Stimulated activated CD4-positive, alpha-beta T cell treated with anti-CD3 and anti-CD28 coated beads, Interleukin-4, amount 100 ng/mL, for 1 hour (primary cell): ENCODE data around the gene CACNA1S.

Source experiments
- DNase-seq: peaks from one replicate; pipeline ENCODE4 v3.0.0-alpha.2; 2020

The CACNA1S gene

DNA sequence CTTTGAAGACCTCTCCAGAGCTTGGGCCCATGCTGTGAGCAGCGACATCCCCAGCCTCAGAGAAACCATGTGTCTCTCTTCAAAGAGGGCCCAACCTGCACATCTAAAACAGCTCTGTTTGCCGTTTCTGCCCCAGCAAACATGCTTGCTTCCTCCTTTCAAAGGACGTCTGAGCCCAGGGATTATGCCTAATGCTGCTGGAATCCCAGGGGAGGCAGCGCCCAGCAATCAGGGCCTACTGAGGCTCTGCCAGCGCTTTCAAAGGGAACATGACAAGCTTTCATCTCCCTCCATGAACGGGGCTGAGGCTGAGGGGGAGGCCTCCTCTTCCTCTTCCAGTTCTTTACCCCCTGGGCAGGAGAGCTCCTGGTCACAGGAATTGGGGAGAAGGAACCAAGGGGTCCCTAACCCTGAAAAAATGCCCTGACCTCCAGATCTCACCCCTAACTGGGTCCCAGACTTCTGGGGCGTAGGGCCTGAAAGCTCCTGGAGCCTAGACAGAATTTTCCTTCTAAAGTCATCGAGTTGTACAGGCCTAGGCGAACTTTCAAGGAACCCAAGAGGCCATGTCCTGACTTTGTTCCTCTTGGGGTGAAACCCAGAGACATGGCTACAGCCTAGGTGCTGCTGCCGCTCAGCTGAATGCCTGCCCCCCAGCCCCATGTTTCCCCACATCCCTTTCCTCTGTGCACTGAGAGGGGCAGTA lies 28.2 kb upstream of the CACNA1S start:
- no peak for DNase-seq

DNA sequence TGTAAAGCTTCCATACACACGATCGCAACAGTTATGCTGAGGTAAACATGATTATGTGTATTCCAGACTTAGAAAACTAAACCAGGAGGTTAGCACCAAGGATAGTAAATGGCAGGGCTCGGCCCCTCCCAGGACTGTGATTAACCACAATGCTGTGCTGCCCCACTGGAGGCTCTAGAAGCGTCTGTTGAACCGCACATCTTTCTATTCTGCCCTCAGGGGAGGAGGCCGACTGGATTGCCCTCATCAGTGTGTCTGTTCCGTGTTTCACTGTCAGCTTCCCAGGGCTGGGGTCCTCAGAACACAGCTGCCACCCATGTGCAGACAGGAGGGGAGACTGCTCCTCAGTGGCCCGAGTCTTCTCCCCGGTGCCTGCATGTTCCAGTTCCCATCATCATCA lies 27.5 kb upstream of the CACNA1S start:
- DNase-seq, result no peak

DNA sequence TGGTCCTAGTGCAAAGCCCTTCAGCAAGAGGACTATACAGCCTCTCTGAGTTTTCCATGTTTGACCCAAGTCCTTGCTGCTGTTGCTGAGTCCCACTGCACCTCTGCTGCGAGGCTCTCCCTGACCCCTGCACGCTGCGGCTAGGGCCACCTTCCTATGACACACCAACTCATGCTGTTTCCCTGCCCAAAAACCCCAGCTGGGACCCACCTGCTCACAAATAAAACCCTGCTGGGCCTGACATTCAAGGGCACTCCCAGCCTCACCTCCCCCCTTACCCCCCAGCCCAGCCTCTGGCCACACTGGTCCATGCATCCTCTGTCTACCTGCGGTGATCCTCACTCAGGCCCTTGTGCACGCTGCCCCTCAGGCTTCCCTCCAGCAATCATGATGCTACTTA lies 27.1 kb upstream of the CACNA1S start:
- DNase-seq, result no peak

DNA sequence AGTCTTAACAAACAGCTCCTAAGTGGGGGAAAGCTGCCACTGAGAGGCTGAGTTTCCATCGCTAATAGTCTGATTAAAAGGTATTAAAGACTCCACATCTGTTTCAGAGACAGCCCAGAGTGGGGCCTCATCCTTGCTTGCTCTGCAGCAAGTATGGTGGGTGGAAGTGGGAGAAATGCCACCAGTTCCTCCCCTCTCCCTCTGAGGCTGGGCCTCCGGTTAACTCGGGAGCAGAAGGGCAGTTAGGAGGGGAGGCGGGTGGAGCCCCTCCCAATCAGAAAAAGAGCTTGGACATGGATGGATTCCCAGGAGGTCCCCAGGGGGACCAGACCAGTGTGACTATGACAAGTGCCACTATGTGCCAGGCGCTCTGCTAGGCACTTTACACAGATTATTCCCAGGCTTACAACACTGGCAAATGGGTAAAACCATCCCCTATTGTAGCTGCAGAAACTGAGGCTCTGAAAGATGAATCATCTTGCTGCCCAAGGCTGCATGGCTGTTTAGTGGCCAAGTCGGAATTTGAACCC lies 26.1 kb upstream of the CACNA1S start:
- no peak for DNase-seq

DNA sequence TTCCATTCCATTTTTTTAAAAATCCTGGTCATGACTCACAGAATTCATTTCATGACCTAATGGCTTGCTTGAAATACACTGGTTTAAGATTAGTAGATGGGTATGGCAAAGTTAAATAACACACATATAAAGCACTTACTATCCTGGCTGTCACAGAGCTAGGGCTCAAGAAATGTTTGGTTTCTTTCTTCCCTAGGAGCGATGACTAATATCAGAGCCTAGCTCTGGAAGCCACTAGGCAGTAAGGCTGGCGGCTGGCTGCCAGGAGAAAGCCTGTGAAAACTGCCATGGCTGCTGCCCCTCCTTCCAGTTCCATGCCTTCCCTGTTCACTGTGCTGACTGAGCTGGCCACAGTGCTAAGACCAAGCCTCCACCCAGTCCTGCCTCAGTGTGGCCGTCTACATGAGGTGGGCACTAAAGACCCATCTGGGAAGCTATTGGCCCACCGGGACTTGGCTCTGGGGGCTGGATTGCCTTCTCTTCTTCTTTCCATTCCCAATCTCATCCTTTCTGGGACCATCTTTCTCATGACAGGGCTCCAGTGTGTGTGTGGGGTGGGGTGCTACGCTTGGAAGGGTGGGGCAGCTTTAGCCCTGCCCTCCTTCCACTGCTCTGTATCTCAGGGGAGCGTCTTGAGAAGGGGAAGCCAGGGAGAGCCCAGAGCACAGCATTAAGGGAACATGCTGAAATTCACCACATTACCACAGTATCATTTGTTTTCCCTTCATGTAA lies 25.5 kb upstream of the CACNA1S start:
- no peak for DNase-seq

DNA sequence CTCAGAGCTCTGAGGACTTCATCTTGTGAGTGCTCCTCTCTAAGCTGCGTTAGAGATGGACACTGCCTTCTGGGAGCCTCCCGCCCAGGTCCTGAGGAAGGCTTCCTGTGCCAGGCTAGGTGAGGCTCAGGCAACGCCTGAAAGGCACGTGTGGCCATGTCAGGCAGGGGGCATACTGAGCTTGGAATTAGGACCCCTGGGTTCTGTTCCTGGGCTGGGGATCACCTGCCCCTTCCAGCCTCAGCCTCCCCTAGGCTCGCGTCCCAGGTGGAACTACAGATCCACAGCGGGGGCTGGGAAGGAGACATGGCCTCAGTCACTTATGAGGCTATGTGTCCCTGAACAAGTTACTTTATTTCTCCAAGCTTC lies 24.8 kb upstream of the CACNA1S start:
- DNase-seq, result no peak

DNA sequence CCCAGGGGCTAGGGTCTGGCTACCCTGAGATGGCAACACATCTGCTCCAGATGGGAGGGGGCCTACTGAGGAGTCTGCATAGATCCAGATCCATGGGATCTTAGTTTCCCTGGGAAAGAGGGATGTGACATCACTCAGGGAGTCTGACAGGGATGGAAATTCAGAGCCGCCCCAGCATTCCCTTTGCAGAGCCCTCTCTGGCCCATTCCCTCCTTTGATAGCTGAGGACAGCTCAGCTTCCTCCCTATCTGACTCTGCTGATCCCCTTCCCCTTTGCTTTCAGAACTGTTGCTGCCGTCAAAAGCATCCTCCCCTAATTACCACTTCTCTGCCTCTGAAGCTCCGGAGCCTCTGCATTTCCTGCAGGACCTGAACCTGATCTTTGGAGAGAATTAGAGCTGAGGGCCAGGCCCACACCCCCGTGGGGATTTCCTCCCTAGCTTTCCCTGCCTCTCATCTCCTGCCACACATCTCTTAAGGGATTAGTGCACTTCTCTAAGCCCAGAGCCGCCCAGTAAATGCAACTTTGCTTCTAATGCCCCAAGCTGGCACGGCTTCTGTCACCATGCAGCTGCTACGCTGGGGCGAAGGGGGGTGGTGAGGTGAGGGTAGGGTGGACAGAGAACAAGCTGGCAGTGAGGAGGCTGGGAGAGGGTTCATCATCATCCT lies 24.3 kb upstream of the CACNA1S start:
- no peak for DNase-seq

DNA sequence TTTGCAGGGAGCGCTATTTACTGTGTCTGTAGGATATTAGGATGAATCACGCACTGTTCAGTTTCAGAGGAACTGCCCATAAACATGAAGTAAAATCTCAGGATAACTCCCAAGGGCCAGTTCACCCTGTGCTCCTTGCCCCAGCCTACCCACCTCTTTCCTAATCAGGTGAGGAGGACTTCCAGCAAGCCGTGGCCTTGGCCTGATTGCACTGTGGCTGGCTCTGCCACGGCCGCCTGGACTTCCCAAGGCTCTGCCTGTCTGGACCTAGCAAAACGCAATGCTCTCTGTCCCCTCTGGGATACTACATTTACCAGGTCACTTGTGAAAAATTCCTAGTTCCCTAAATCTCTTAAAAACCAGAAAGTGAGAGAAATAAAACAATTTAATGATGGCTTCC lies 22.2 kb upstream of the CACNA1S start:
- DNase-seq, result no peak

DNA sequence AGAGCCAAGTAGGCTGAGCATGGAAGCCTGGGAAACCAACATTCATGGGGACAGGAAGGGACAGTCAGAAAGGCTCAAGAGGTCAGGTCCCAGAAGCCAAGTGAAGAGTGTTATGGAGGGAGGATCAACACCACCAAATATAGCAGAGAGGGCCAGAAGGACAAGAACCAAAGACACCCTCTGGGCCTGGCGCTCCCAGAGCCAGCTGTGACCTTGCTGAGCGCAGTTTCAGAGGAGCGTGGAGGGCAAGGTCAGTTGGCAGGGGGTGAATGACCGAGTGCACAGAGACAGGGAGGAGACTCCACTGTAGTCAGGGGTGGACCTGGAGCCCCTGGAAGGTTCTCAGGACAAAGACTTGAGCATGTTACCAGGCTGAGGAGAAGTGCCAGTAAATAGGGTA lies 19.2 kb upstream of the CACNA1S start:
- DNase-seq, result no peak

DNA sequence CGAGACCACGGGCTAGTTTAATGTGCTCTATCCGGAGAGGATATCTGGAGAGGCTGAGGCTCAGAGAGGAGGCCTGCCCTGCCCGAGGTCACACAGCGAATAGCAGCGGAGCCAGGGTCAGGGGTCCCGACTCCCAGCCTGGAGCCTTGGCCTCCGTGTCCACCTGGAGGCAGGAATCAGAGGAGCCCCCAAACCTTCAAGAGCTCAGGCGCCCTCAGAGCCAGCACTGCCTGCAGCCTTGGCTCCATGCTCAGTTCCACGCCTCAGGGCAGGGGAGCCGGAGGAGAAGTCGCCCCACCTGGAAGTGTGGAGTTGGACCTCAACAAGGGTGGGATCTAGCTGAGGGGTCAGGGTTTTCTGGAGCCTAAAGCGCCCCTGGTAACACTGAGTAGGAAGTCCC lies 16.7 kb upstream of the CACNA1S start:
- no peak for DNase-seq

DNA sequence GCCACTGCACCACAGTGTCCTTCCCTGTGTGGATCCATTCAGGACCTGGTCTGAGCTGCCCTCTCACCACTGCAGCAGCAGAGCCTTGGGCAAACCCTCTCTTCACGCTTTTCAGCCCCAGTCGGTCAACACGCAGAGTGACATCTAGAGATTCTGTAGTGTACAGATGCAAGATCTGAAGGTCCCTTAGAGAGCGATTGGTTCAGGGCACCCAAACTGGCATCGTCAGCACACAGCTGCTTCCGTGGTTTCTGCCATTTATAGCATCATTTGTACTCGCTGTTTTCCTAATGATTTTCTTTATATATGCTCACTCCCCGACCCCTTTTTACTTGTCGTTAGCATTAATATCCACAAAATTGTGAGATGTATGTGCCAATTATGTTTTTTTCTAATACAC lies 16.2 kb upstream of the CACNA1S start:
- no peak for DNase-seq

DNA sequence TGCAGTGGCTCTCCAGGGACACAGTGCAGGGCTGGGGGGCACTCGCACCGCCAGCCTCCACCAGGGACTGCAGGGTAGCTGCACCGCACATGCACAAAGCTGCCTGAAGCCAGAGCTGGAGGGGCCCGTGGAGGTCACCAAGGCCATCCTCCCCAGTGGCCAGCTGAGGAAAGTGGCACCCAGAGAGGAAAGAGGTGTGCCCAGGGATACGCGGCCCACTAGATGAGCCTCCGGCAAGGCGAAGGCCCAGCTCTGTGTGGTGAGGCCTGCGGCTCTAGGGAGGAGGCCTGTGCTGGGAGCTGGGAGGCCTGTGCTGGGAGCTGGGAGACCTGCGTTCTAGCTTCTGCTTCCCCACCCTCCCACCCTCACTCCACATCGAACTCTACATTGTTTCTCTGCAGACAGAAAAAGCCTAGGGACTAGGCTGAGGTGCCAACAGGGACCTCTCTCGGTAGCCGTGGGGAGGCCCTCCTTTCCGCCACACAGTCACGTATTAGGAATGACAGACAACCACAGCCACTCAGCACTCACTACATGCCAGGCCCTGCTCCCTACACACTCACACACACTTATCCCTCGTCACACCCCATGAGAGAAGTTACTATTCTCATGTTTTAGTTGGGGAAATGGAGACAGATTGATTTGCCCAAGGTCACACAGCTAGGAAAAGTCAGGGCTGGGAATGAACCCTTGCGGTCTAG lies 15.7 kb upstream of the CACNA1S start:
- DNase-seq, result no peak

DNA sequence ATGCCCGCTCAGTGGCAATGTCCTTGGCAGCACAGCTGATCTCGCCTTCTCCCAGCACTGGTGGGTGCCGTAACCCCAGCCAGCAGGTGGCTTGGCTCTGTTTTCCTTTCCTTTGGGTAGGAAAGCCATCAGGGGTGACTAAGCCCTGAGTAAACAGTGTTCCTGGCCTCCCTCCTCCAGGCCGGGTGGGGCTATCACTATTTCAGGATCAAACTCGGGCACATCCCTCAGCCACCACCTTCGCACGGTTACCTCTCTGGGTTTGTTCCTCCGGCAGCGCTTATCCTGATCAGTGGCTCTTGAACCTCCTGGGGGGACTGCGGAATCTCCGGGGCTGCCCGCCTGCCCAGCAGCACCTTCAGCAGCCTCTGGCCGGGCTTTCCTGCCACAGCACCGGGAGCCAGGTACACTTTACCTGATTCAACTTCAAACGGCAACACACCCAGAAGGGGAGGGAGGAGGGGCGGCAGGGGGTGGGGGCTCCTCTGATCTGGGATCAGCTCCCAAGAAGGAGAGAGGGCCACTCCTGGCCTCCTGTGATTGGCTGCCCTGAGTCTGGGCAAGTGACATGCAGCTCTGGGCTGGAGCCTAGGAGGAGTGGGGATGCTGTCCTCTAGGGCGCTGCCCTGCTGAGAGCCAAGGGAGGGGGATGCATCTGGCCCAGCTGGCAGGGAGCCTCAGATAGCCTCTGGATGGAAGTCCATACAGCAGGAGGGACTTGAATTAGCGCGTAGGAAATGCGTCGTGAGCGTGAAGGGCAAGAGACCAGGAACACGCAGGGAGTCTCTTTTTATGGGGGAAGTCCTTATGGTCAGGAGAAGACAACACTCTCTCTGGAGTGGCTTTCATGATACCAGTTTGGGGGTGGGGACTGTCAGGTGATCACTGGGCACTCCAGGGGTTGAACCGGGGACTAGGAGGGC lies 14.9 kb upstream of the CACNA1S start, which contains the start of gene ASCL5:
TSS of gene ASCL5 (minus strand) at position 353 of the 923 bp plus-strand sequence. CDS start 11,812 bp downstream, outside the sequence.
- DNase-seq, result no peak

DNA sequence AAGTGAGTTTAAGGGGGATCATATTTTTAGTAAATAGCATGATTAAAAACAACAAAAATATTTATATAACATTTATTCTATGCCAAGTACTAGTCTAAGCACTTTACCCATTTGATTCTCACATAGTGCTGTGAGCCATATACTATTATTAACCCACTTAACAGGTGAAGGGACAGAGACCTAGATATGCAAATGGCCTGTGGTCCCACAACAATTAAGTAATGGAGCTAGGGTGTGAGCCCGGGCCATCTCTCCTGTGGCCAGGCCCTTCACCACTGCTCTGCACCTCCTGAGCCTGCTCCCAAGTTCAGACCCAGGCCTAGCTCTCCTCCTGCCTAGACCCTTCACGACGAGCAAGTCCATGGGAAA lies 14.2 kb upstream of the CACNA1S start:
- no peak for DNase-seq

DNA sequence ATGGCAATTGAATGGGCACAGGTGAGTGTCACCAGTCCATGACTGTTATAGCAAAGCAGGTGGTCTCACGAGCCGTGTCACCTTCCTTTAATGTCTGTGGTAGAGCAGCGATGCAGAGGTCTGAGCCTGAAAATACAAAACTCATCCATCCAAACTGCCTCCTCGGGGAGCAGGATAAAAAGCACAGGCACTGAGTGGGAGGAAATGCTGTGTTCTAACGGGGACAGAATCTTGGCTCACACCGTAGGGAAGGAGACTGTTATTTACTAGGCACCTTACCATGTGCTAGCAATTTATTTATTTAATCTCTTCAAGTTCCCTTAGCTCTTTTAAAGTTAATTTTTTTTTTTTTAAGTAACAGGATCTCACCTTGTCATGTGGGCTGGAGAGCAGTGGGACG lies 13.6 kb upstream of the CACNA1S start:
- DNase-seq, result no peak

DNA sequence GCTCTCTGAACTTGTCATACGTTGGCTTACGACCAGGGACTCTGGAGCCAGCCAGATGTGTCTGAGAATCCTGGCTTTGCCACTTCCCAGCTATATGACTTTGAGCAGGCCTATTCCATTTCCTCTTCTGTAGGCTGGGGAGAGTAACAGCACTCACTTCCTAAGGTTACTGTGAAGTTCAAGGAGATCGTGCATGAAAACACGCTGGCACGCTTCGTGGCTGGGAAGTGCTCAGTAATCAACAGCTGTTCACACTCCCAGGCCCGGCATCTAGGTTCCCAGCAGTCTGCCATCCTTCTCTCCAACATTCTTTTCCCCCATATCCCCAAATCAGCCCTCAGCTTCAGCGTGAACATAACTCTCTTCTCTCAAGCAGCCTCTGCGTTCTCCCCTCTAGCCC lies 12.8 kb upstream of the CACNA1S start:
- no peak for DNase-seq

DNA sequence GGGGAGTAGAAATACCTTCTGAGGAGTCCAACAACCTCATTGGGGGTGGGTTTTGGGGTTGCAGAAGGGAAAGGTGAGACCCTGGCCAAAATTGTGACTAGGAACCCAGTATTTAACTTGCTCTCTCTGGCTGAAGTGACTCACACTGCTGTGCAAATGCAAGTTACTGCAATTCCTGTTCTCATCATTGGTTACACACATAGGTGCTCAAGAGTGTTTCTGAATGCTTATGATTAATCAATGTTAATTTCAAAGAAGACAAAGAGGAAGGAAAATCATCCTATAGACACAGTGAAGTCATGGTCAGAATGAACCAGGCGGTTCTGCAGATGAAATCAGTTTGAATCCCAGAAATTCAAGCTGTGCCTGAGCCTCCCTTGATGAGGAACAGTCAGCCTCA lies 11.6 kb upstream of the CACNA1S start:
- no peak for DNase-seq

DNA sequence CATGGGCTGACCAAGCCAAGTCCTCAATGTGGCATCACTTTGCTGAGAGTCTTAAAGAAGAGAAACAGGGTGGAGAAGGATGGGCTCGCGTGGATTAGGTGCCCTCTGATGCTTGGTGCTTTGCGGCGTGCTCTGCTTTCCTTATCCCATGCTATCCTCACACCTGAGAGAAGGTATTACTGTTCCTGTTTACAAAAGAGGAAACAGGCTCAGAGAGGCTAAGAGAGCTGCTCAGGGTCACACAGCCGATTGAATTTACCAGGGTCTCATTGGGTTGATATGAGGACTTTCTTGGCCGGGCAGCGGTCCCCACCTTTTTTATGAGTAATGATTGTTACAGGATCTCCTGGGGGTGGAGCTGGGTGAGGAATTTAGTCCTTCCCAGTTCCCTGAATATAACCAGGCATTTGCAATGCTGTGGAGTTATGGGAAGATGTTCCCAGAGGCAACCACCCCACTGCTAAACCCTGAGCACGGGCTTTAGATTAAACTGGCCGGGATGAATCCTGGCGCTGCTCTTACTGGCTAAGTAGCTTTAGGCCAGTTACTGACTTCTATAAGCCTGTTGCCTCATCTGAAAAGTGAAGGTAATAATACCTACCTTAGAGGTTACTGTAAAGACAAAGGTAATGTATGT lies 10.2 kb upstream of the CACNA1S start:
- DNase-seq, result no peak

DNA sequence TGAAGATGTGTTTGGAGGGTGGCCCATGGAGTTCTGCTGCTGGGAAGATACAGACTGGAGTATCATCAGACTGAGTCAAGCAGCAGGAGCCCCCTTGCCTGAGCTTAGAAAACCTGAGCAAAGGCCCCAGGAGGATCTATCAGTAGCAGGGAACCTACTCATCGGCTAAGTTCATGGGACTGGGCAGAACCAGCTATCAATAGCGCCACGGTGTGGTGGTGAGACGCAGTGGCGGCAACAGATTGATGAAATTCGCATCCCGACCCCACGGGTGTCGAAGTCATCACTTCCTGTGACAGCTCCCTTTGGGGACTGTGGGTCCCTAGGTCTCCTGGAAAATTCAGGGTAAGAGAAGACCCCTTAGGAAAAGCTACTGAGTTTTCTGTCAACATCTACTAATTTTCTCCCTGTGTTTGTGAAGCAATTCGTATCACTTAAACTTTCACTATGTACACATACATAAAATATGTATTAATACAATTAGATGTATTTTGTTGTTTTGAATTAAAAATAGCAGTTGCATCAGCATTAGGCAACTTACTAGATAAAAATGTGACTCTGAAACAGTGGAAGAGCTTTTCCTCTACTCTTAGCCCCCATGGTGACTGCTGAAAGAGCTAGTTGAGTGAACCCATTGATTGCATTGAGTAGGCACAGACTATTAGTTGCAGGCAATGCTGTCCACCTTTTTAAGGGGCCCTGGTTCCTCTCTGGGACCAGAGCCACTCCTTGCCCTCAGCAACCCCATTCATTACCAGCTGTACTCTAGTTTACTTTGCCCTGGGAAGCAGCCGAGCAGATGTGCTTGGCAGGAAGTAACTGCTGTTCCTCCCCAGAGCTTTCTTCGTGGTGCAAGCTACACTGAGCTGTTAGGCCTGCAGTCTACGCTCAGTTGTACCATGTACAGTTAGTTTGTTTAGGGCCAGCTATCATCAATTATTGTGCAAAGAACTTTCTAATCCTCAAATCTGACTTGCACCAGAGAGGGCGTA lies 7.3 kb upstream of the CACNA1S start:
- DNase-seq, result peak; percentile 52

DNA sequence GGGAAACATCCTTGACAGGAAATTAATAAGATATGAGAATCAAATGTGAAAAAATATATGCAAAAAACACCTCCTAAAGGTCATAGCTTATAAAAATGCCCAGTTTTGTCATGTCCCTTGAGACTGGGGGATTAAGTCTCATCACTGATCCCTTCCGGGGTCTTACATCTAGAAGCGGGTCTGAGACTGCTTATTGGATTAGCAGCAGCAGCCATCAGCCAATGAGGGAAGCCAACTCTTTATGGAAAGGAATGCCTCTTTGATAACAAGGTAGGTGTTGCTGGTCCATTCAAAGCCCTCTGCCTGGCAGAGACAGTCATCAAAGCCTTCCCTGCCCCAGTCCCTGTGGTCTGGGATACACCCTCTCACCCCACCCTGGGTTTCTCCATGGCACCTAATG lies 3.9 kb upstream of the CACNA1S start:
- DNase-seq, result no peak
